Subcutaneous abdominal adipose tissue (tissue), 5 donors: Measurements from ENCODE around the gene POLD4.
A peak's percentile ranks its signal among the peaks of the same experiment; 100 is the strongest.

Source experiments
- H3K27ac ChIP-seq: one replicate; pipeline ENCODE4 v1.7.0; 2013; ENCODE audit warnings: low read depth, mild to moderate bottlenecking, inconsistent platforms, low read length, moderate library complexity
- H3K27me3 ChIP-seq, 5 donors: one replicate each; pipeline ENCODE4 v1.7.0; 2013; ENCODE audit warnings: low read length in 5 of 5, inconsistent platforms in 1 of 5; ENCODE audit not compliant: control insufficient read depth in 5 of 5, insufficient read depth in 4 of 5
- H3K36me3 ChIP-seq, 5 donors: one replicate each; pipeline ENCODE4 v1.7.0; 2013; ENCODE audit warnings: low read length in 5 of 5; ENCODE audit not compliant: control insufficient read depth in 5 of 5, insufficient read depth in 5 of 5
- H3K4me1 ChIP-seq, 5 donors: one replicate each; pipeline ENCODE4 v1.7.0; 2013; ENCODE audit warnings: low read length in 5 of 5, mild to moderate bottlenecking in 3 of 5, moderate library complexity in 1 of 5; ENCODE audit not compliant: control insufficient read depth in 5 of 5, insufficient read depth in 5 of 5
- H3K4me3 ChIP-seq, 5 donors: one replicate each; pipeline ENCODE4 v1.7.0; 2013; ENCODE audit warnings: low read length in 5 of 5, low read depth in 1 of 5
- H3K9ac ChIP-seq, 5 donors: one replicate each; pipeline ENCODE4 v1.7.0; 2013; ENCODE audit warnings: low read length in 5 of 5, mild to moderate bottlenecking in 4 of 5, moderate library complexity in 3 of 5
- H3K9me3 ChIP-seq, 5 donors: one replicate each; pipeline ENCODE4 v1.7.0; 2013; ENCODE audit warnings: low read length in 5 of 5; ENCODE audit not compliant: control insufficient read depth in 5 of 5
- donor health status: healthy.
- donor health status: healthy.
- donor health status: healthy.
- donor health status: healthy.
- donor health status: healthy.

Gene POLD4

GRCh38 chr11:67303132-67303834, 50.1 kb downstream of the POLD4 start, which contains the start of gene SSH3:
Gene SSH3 (plus strand): TSS chr11:67303530. CDS start chr11:67303626, 96 bp downstream.
- H3K9ac ChIP-seq, result peak within 1 kb of the TSS in 4 of 5 donors; percentile 70 to 82 (median 77)
- peak within 1 kb of the TSS; percentile 46 for H3K27ac ChIP-seq

GRCh38 chr11:67302571-67303131, 50.7 kb downstream of the POLD4 start:
- Histone ChIP-seq H3K36me3 (peaks cover 0 to 51% (median 43%) of the 10 kb centered on the region in 5 donors), H3K9ac (peak overlapping the region in 4 of 5 donors; percentile 70 to 82 (median 77)), H3K4me1 (peaks cover 2 to 38% (median 27%) of the 10 kb centered on the region in 5 donors), H3K4me3 (peak overlapping the region; percentile 19 to 86 (median 80)), H3K9me3 (no peaks in the 10 kb centered on the region), H3K27me3 (no peaks in the 10 kb centered on the region), H3K27ac (peak overlapping the region; percentile 46)

More at GRCh38 chr11:67303132-67303834, 50.1 kb downstream of the POLD4 start, which contains the start of gene SSH3:
- Histone ChIP-seq H3K9me3 (no peaks in the 10 kb centered on the region), H3K27me3 (no peaks in the 10 kb centered on the region), H3K4me1 (peaks cover 2 to 38% (median 27%) of the 10 kb centered on the region in 5 donors), H3K4me3 (peak within 1 kb of the TSS; percentile 19 to 86 (median 80)), H3K36me3 (peaks cover 0 to 55% (median 48%) of the 10 kb centered on the region in 5 donors)

GRCh38 chr11:67301951-67302516, 51.3 kb downstream of the POLD4 start:
- Histone ChIP-seq H3K9ac (peak overlapping the region in 4 of 5 donors; percentile 41 to 82 (median 71)), H3K9me3 (no peaks in the 10 kb centered on the region), H3K4me1 (peaks cover 2 to 38% (median 27%) of the 10 kb centered on the region in 5 donors), H3K4me3 (peak overlapping the region in 4 of 5 donors; percentile 67 to 86 (median 83)), H3K27me3 (no peaks in the 10 kb centered on the region), H3K36me3 (peaks cover 0 to 45% (median 38%) of the 10 kb centered on the region in 5 donors), H3K27ac (no peak overlapping the region)

DNA sequence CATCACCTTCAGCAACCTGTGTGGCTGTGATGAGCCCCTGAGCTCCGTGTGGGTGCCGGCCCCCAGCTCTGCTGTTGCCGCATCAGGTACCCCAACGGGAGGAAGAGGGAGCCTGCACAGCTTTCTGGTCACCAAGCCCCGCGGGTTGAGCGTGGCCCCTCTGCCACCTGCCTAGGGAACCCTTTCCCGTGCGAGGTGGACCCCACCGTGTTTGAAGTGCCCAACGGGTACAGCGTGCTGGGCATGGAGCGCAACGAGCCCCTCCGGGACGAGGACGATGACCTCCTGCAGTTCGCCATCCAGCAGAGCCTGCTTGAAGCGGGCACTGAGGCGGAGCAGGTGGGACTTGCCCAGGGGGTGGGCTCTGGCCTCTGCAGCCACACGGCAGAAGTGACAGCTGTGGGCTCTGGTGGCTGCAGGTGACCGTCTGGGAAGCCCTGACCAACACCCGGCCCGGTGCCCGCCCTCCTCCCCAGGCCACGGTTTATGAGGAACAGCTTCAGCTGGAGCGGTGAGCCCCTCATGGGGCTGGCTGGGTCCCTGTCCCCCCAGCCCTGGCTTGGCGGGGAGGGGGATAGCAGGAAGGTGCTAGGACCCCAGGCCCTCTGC, 51.9 kb downstream of the POLD4 start:
- peaks cover 0 to 39% (median 38%) of the 10 kb centered on the region in 5 donors for H3K36me3 ChIP-seq
- no peak overlapping the region for H3K4me3 ChIP-seq
- H3K27me3 ChIP-seq, result no peaks in the 10 kb centered on the region
- H3K4me1 ChIP-seq, result peaks cover 2 to 38% (median 27%) of the 10 kb centered on the region in 5 donors
- H3K9ac ChIP-seq, result no peak overlapping the region
- no peak overlapping the region for H3K27ac ChIP-seq
- no peaks in the 10 kb centered on the region for H3K9me3 ChIP-seq
